DOHH2 (cell line): ENCODE results near the gene RHCE.

Experiments
- H3F3A ChIP-seq: fragments of 200-600 bp; sonication (generic), shearing (Covaris generic); 2 replicates; pipeline ENCODE4 v1.6.0; 2016; ENCODE audit warnings: antibody characterized with exemption, mild to moderate bottlenecking; ENCODE audit not compliant: control insufficient read depth, insufficient read depth
- H3K27ac ChIP-seq: fragments of 200-600 bp; sonication (generic); 2 replicates; pipeline ENCODE4 v1.5.1; 2014; ENCODE audit warnings: low read depth, mild to moderate bottlenecking, low read length, moderate library complexity
- H3K27me3 ChIP-seq: fragments of 200-600 bp; sonication (generic); 2 replicates; pipeline ENCODE4 v1.6.1; 2014; ENCODE audit warnings: mild to moderate bottlenecking, low read length, mixed read lengths; ENCODE audit not compliant: control insufficient read depth
- H3K36me3 ChIP-seq: fragments of 200-600 bp; sonication (generic); 2 replicates; pipeline ENCODE4 v1.6.1; 2014; ENCODE audit warnings: mild to moderate bottlenecking, low read length, moderate library complexity, mixed read lengths; ENCODE audit not compliant: control insufficient read depth
- H3K4me1 ChIP-seq: fragments of 200-600 bp; sonication (generic); 2 replicates; pipeline ENCODE4 v1.6.1; 2014; ENCODE audit warnings: mild to moderate bottlenecking, low read length, mixed read lengths; ENCODE audit not compliant: control insufficient read depth
- H3K4me2 ChIP-seq: fragments of 200-600 bp; sonication (generic); 2 replicates; pipeline ENCODE4 v1.6.0; 2014; ENCODE audit warnings: mild to moderate bottlenecking, low read length, moderate library complexity
- H3K4me3 ChIP-seq: fragments of 200-600 bp; sonication (generic); 2 replicates; pipeline ENCODE4 v1.5.1; 2014; ENCODE audit warnings: mild to moderate bottlenecking, low read length, mixed read lengths
- H3K79me2 ChIP-seq: fragments of 200-600 bp; sonication (generic); 2 replicates; pipeline ENCODE4 v1.6.1; 2014; ENCODE audit warnings: mild to moderate bottlenecking, low read length, mixed read lengths; ENCODE audit not compliant: control insufficient read depth
- H3K9me2 ChIP-seq: fragments of 200-600 bp; sonication (generic); replicated peaks from 2 replicates; pipeline ENCODE4 v1.6.1; 2014; ENCODE audit warnings: mild to moderate bottlenecking, low read length, mixed read lengths; ENCODE audit not compliant: control insufficient read depth
- H3K9me3 ChIP-seq: fragments of 200-600 bp; sonication (generic); 2 replicates; pipeline ENCODE4 v1.6.1; 2014; ENCODE audit warnings: antibody characterized with exemption, low read length, mixed read lengths; ENCODE audit not compliant: control insufficient read depth, insufficient read depth
- H4K20me1 ChIP-seq: fragments of 200-600 bp; sonication (generic); 2 replicates; pipeline ENCODE4 v1.6.0; 2014; ENCODE audit warnings: low read depth, mild to moderate bottlenecking, antibody characterized with exemption, low read length, moderate library complexity; ENCODE audit not compliant: control insufficient read depth, insufficient read depth
- CTCF ChIP-seq: fragments of 200-600 bp; sonication (generic); IDR thresholded peaks from one replicate; pipeline ENCODE4 v1.5.1; 2014; ENCODE audit warnings: antibody characterized with exemption, mild to moderate bottlenecking, low read depth, low read length; ENCODE audit not compliant: poor library complexity, severe bottlenecking
- EZH2phosphoT487 ChIP-seq: fragments of 200-600 bp; sonication (generic); IDR thresholded peaks from 2 replicates; pipeline ENCODE4 v1.6.1; 2017; ENCODE audit warnings: borderline replicate concordance, mild to moderate bottlenecking, antibody characterized with exemption, low read length, moderate library complexity, mixed read lengths

RHCE gene

DNA sequence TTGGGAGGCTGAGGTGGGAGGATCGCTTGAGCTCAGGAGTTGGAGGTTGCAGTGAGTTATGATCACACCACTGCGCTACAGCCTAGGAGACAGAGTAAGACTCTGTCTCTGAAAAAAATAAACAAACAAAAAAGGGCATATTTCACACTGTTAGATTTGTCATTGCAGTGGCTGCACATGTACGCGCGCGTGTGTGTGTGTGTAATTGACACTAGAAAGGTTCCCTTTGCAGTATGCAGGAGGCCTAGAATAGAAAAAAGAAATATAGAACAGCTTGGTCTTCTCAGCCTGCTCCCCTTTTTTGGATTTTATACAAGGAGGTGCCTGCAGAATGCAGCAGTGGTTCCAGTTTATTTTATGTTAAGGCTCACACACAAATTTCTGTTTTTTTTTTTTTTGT is 18.7 kb upstream of the RHCE start:
- H4K20me1 ChIP-seq = peaks cover 13% of the 10 kb centered on the region; the same call in 1 of the 2 replicates
- no peaks in the 10 kb centered on the region for H3K9me3 ChIP-seq
- H3F3A ChIP-seq = peaks cover 19% of the 10 kb centered on the region
- H3K36me3 ChIP-seq = peaks cover 23% of the 10 kb centered on the region
- peaks cover 96% of the 10 kb centered on the region for H3K79me2 ChIP-seq
- H3K27ac ChIP-seq = no peak overlapping the region
- no peak overlapping the region for H3K4me3 ChIP-seq
- no peak overlapping the region for H3K4me2 ChIP-seq
- H3K4me1 ChIP-seq = peaks cover 34% of the 10 kb centered on the region
- H3K27me3 ChIP-seq = no peaks in the 10 kb centered on the region
- no peaks in the 10 kb centered on the region for H3K9me2 ChIP-seq
- TF ChIP-seq EZH2phosphoT487 (no peak), CTCF (no peak)

- no peak for TF ChIP-seq EZH2phosphoT487
- no peak for TF ChIP-seq CTCF
- Histone ChIP-seq H3K36me3 (peaks cover 33% of the 10 kb centered on the region), H3K9me2 (no peaks in the 10 kb centered on the region), H3K27ac (no peak overlapping the region), H4K20me1 (peaks cover 13% of the 10 kb centered on the region; the same call in 1 of the 2 replicates), H3K9me3 (no peaks in the 10 kb centered on the region), H3K4me3 (no peak overlapping the region), H3K27me3 (no peaks in the 10 kb centered on the region), H3K4me1 (peaks cover 50% of the 10 kb centered on the region), H3K79me2 (peaks cover 97% of the 10 kb centered on the region), H3K4me2 (no peak overlapping the region), H3F3A (peaks cover 21% of the 10 kb centered on the region)
Observed at GRCh38 chr1:25437672-25438071, 17.0 kb upstream of the RHCE start.

DNA sequence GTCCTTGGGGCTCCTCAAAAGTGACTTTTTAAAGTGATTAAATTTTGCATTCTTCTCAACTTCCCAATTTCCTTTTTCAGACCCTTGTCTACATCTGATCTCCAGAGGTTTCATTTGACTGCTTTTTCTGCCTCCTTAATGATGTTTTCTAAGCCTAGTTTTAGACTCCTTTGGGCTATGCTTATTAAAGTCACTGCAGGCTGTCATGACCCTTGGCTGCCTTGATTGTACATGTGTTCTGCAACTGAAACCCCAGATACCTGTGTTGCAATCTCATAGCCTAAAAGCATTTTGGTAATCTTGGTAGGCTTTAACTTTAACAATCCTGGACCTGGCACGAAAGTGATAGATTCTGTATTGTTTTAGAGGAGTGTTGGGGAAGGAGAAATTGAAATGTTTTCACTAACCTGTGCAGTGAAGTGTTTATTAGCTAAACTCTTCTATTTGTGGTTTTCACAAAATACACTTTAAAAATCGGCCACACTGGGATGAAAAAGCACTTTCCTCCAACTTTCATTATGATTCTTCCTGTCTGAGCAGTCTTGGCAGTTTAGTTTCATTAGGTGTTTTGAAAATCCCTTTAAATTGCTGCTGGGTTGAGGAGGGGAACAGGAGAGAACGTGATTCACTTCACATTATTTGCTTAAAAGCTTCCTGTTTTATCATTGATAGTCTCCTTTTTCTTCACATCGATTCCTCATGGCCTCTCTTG is 14.9 kb upstream of the RHCE start:
- Histone ChIP-seq H4K20me1 (peaks cover 13% of the 10 kb centered on the region; the same call in 1 of the 2 replicates), H3K4me3 (peak overlapping the region; percentile 80), H3K79me2 (peaks cover 95% of the 10 kb centered on the region), H3K27me3 (no peaks in the 10 kb centered on the region), H3K9me3 (no peaks in the 10 kb centered on the region), H3K4me2 (peak overlapping the region; percentile 98), H3K36me3 (peaks cover 44% of the 10 kb centered on the region), H3K27ac (peak overlapping the region; percentile 86), H3K9me2 (no peaks in the 10 kb centered on the region), H3F3A (peaks cover 25% of the 10 kb centered on the region), H3K4me1 (peaks cover 57% of the 10 kb centered on the region)
- TF ChIP-seq CTCF = no peak
- TF ChIP-seq EZH2phosphoT487 = no peak
